Upper lobe of right lung (tissue), 1 donor: Measurements from ENCODE around the gene TMC6. TPM values are rescaled to one million over a fixed set of nuclear protein-coding genes. Genes with fewer than 3 reads are reported as not detected.

Experiments
- ATAC-seq: fragments of 200-7000 bp; cut with Tn5 transposase; one replicate; pipeline ENCODE4 v1.9.1; 2020; ENCODE audit warnings: mild to moderate bottlenecking, moderate library complexity
- DNase-seq: peaks from one replicate; pipeline ENCODE4 v3.0.0-alpha.2; 2020
- H3K27ac ChIP-seq: fragments of 200-600 bp; one replicate; pipeline ENCODE4 v1.8.0; 2022
- H3K27me3 ChIP-seq: fragments of 200-600 bp; one replicate; pipeline ENCODE4 v1.8.0; 2022; ENCODE audit warnings: mild to moderate bottlenecking
- H3K36me3 ChIP-seq: fragments of 200-600 bp; one replicate; pipeline ENCODE4 v1.8.0; 2022
- H3K4me1 ChIP-seq: fragments of 200-600 bp; one replicate; pipeline ENCODE4 v1.8.0; 2022
- H3K4me3 ChIP-seq: fragments of 200-600 bp; one replicate; pipeline ENCODE4 v1.8.0; 2022; ENCODE audit warnings: mild to moderate bottlenecking
- H3K9me3 ChIP-seq: fragments of 200-600 bp; one replicate; pipeline ENCODE4 v1.8.0; 2022
- intact Hi-C: fragments of 100-400 bp; cut with DNase I; formaldehyde crosslinking; loops from one replicate; pipeline ENCODE4 v1.11.0; 2022
- total RNA-seq: library from RNA; stranded (reverse); fragmentation: NEBNext Ultra II Directional; extraction: Animal tissue kit (Norgen Biotek cat#: 25700); gene quantifications from one replicate; pipeline ENCODE4 v1.2.1, GENCODE V29; 2021
- TF ChIP-seq, protein P1 (sequence below): fragments of 200-600 bp; IDR thresholded peaks from one replicate; pipeline ENCODE4 v1.8.0; 2022; ENCODE audit warnings: antibody characterized with exemption
- donor health status: DM: no; HTN: yes; CAD: no; lungs with severe emphysema.

TMC6 gene
- total RNA-seq, 1 donor from 2014 or later, result 176 TPM

DNA sequence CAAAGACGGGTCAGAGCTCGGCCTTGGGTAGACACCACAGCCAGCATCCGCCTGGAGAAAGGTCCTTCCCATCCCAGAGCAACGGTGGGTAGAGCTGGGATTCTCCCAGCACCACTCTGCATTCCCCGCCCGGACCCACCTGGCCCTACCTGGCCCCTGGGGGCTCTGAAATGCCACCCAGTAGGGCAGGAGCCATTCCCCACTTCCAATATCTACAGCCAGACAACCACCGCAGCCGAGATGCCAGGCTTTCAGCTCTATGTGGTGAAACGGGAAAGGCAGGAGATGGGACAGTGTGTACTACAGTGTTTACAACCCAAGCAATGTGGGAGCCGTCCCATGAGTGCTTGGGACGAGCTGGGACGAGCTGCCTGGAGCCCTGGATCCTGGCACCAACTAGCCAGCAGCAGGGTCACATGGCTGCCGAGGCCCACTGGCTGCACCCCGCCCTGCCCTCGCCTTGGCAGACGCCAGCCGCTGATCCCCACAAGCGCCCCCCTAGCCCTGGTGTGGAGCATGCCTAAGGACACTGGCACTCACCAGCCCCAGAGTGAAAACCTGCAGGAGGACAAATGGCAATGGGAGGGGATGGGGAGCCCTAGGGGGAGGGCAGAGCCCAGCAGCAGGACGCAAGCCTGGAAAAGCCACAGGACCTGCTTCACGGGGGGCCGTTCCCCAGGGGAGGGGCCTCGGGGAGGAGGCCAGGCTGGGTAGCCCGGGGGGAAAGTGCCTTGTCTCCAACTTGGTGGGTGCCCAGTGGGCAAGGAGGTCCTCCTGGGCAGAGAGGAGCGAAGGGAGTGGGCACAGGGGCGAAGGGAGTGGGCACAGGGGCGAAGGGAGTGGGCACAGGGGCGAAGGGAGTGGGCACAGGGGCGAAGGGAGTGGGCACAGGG lies 13.5 kb downstream of the TMC6 start:
- Histone ChIP-seq H3K4me3 (no peak overlapping the region), H3K9me3 (no peaks in the 10 kb centered on the region), H3K4me1 (peaks cover 6% of the 10 kb centered on the region), H3K27me3 (no peaks in the 10 kb centered on the region), H3K27ac (no peak overlapping the region), H3K36me3 (peaks cover 45% of the 10 kb centered on the region)
- intact Hi-C loops, result loop anchor here (10.0 kb wide), 1 partner anchor 60 kb away; no protein-coding TSS in a partner anchor
- DNase-seq, result no peak
- no peak for ATAC-seq
- TF ChIP-seq, protein P1, sequence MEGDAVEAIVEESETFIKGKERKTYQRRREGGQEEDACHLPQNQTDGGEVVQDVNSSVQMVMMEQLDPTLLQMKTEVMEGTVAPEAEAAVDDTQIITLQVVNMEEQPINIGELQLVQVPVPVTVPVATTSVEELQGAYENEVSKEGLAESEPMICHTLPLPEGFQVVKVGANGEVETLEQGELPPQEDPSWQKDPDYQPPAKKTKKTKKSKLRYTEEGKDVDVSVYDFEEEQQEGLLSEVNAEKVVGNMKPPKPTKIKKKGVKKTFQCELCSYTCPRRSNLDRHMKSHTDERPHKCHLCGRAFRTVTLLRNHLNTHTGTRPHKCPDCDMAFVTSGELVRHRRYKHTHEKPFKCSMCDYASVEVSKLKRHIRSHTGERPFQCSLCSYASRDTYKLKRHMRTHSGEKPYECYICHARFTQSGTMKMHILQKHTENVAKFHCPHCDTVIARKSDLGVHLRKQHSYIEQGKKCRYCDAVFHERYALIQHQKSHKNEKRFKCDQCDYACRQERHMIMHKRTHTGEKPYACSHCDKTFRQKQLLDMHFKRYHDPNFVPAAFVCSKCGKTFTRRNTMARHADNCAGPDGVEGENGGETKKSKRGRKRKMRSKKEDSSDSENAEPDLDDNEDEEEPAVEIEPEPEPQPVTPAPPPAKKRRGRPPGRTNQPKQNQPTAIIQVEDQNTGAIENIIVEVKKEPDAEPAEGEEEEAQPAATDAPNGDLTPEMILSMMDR, result no peak

DNA sequence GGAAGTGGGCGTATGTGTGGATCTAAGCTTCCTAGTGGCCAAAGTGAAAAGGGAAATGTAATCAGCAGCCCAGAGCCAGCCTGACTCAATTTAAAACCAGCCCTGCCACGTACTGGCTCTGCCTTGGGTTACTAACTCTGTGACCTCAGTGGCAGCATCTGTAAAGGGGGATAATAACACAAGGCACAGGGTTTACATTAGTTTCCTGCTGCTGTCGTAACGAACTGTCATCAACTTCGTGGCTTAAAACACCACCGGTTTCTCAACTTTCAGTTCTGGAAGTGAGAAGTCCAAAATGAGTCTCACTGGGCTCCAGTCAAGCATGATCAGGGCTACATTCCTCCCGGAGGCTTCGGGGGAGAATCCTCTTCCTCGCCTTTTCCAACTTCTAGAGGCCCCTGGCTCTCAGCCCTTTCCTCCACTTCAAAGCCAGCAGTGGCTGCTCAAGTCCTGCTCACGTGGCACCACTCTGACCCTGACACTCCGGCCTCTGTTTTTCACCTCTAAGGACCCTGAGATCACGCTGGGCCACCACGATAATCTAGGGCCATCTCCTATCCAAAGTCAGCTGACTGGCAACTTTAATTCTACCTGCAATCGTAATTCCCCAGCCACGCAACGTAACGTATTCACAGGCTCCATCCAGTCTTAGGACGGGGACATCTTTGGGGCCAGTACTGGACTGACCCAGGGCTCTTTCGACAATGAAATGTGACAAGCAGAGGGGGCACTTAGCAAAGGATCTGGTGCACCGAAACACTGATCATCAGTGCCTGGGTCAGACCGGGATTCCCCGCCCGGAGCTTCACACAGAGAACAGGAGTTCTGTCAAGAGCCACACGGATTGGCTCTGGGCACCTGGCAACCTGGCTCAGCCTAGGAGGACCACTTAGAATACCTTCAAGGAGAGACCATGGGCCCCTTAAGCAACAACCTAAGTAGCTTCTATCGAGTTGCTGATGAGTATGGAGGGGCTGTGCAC lies 14.5 kb downstream of the TMC6 start:
- intact Hi-C loops, result loop anchor here (10.0 kb wide), 1 partner anchor 61 kb away; no protein-coding TSS in a partner anchor
- TF ChIP-seq, protein P1, result no peak
- no peaks in the 10 kb centered on the region for H3K27me3 ChIP-seq
- peaks cover 45% of the 10 kb centered on the region for H3K36me3 ChIP-seq
- no peak overlapping the region for H3K4me3 ChIP-seq
- ATAC-seq, result no peak
- no peaks in the 10 kb centered on the region for H3K9me3 ChIP-seq
- H3K27ac ChIP-seq, result no peak overlapping the region
- no peak for DNase-seq
- H3K4me1 ChIP-seq, result peaks cover 6% of the 10 kb centered on the region

DNA sequence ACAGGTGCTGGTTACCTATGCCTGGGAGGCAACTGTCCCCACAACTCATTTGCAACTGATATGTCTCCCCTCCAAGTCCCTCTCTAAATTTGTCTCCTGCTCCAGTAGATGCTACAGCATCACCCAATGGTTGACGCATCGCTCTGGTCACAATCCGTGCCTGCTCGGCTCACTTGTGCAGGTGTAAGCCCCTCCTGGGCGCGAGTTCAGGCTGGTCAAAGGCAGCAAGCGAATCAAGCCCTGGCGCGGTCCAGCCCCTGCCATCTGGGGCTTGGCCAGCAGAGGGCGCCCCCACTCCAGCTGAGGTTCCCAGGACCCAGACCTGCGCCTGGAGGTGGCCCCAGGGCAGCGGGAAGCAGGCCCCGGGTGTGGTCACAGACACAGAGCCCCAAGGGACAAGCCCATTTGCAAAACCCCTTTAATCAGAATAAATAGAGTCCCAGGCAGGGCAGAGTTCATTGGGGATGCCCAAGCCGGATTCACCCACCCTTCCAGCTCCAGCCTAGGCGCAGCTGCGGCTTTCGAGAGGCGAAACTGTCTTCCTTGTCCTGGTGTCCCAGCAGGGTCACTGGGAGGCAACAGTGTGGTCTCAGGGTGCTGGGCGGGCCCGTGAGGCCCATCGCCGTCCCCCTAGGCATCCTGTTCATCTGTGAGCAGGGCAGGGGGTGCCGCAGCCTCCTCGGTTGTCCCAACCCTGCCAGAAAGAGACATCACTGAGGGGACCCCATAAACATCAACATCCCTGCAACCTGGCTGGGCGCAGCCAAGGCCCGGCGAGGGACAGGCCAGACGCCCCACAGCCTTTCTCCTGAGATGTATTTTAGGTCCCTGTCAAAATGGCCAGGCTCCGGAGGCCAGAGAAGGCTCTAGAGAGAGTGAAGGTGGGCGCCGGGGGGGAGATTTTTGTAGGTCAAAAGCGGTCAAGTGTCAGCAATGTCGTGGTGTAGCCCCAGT lies 15.8 kb downstream of the TMC6 start:
- Histone ChIP-seq H3K4me1 (peaks cover 6% of the 10 kb centered on the region), H3K36me3 (peaks cover 50% of the 10 kb centered on the region), H3K4me3 (no peak overlapping the region), H3K27ac (peak overlapping the region; percentile 11), H3K9me3 (no peaks in the 10 kb centered on the region), H3K27me3 (no peaks in the 10 kb centered on the region)
- peak; percentile 87 for ATAC-seq
- DNase-seq, result peak; percentile 89
- TF ChIP-seq, protein P1, result peak; percentile 100
- intact Hi-C loops, result loop anchor here (10.0 kb wide), 1 partner anchor 62 kb away; no protein-coding TSS in a partner anchor

DNA sequence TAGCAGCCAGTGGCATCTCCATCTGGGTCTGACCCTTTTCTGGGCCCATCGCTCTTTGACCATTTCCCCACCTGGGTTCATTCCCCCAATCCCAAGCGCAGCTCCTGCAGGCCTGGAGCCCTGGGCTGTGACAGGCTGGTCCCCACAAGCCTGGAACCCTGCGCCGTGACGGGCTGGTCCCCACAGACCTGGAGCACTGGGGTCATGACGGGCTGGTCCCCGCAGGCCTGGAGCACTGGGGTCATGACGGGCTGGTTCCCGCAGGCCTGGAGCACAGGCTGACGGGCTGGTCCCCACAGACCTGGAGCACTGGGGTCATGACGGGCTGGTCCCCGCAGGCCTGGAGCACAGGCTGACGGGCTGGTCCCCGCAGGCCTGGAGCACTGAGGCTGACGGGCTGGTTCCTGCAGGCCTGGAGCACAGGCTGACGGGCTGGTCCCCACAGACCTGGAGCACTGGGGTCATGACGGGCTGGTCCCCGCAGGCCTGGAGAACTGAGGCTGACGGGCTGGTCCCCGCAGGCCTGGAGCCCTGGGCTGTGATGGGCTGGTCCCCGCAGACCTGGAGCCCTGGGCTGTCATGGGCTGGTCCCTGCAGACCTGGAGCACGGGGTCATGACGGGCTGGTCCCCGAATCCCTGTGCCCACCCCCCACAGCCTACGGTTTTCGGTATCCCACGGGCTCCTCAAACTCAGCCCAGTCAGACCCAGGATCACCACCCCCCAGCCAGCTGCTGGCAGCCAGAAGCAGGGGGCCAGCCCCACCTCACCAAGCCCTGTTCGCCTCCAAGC lies 16.6 kb downstream of the TMC6 start:
- intact Hi-C loops, result loop anchor here (10.0 kb wide), 1 partner anchor 63 kb away; no protein-coding TSS in a partner anchor
- DNase-seq (no peak), ATAC-seq (no peak)
- peaks cover 52% of the 10 kb centered on the region for H3K36me3 ChIP-seq
- no peak overlapping the region for H3K4me3 ChIP-seq
- no peaks in the 10 kb centered on the region for H3K27me3 ChIP-seq
- H3K4me1 ChIP-seq, result peaks cover 6% of the 10 kb centered on the region
- H3K9me3 ChIP-seq, result no peaks in the 10 kb centered on the region
- TF ChIP-seq, protein P1, result no peak
- H3K27ac ChIP-seq, result no peak overlapping the region
